IMR-90 (cell line): ENCODE measurements around the gene TBC1D4. TPM values are rescaled to one million over a fixed set of nuclear protein-coding genes. Genes with fewer than 3 reads are reported as not detected.
A peak's percentile ranks its signal among the peaks of the same experiment; 100 is the strongest.

Experiments
- ATAC-seq: fragments of 200-7000 bp; cut with Tn5 transposase; 2 replicates; pipeline ENCODE4 v1.9.1; 2020; ENCODE audit warnings: low read depth, mild to moderate bottlenecking, moderate library complexity
- BruUV-seq: library from RNA; stranded (reverse); fragments of 400-500 nt; replicated peaks from 2 replicates; lab custom pipeline; 2021; lab: Mats Ljungman, UMichigan
- CTCF ChIA-PET: fragments of 300-600 bp; formaldehyde crosslinking; extraction: SDS; loops from one replicate; lab custom pipeline; 2021; ENCODE audit warnings: antibody characterized with exemption; lab: Yijun Ruan, JAX
- POLR2A ChIA-PET: fragments of 300-600 bp; sonication (Branson Sonifier 250); formaldehyde crosslinking; loops from one replicate; lab custom pipeline; 2022; ENCODE audit warnings: antibody characterized with exemption; ENCODE audit not compliant: unreplicated experiment; lab: Charles Lee
- DNase-seq: peaks from one replicate; pipeline ENCODE4 v3.0.0; 2013
- H2AFZ ChIP-seq: replicated peaks from 2 replicates; pipeline ENCODE3; 2013; ENCODE audit warnings: low read length, mild to moderate bottlenecking; ENCODE audit not compliant: poor library complexity
- H2AK5ac ChIP-seq: 2 replicates; pipeline ENCODE4 v1.6.1; 2013; ENCODE audit warnings: low read depth, low read length, inconsistent platforms
- H2AK9ac ChIP-seq: replicated peaks from 2 replicates; pipeline ENCODE3; 2013; ENCODE audit warnings: mild to moderate bottlenecking, low read depth, low read length, moderate library complexity; ENCODE audit not compliant: poor library complexity
- H2BK120ac ChIP-seq: 2 replicates; pipeline ENCODE4 v1.6.1; 2013; ENCODE audit warnings: low read depth, low read length, inconsistent platforms
- H2BK15ac ChIP-seq: 3 replicates; pipeline ENCODE4 v1.6.1; 2013; ENCODE audit warnings: low read depth, low read length, inconsistent platforms
- H2BK20ac ChIP-seq: 2 replicates; pipeline ENCODE4 v1.6.1; 2013; ENCODE audit warnings: low read depth, mild to moderate bottlenecking, inconsistent platforms, low read length, moderate library complexity
- H2BK5ac ChIP-seq: 2 replicates; pipeline ENCODE4 v1.6.1; 2013; ENCODE audit warnings: mild to moderate bottlenecking, low read depth, low read length, inconsistent platforms; ENCODE audit not compliant: poor library complexity, severe bottlenecking
- H3K14ac ChIP-seq: replicated peaks from 2 replicates; pipeline ENCODE4 v1.6.1; 2013; ENCODE audit warnings: low read depth, low read length, inconsistent platforms
- H3K18ac ChIP-seq: 2 replicates; pipeline ENCODE4 v1.6.1; 2013; ENCODE audit warnings: low read depth, low read length, control low read depth
- H3K23ac ChIP-seq: 2 replicates; pipeline ENCODE4 v1.6.1; 2013; ENCODE audit warnings: low read depth, low read length, inconsistent platforms
- H3K27ac ChIP-seq: 2 replicates; pipeline ENCODE4 v1.5.1; 2013; ENCODE audit warnings: mild to moderate bottlenecking, control low read depth, low read length; ENCODE audit not compliant: insufficient read depth
- H3K27me3 ChIP-seq: 2 replicates; pipeline ENCODE4 v1.6.1; 2013; ENCODE audit warnings: low read length; ENCODE audit not compliant: control insufficient read depth, insufficient read depth
- H3K36me3 ChIP-seq: 2 replicates; pipeline ENCODE4 v1.6.1; 2013; ENCODE audit warnings: low read length, mixed read lengths; ENCODE audit not compliant: control insufficient read depth, insufficient read depth
- H3K4ac ChIP-seq: 2 replicates; pipeline ENCODE4 v1.6.1; 2013; ENCODE audit warnings: low read depth, low read length, inconsistent platforms
- H3K4me1 ChIP-seq: 2 replicates; pipeline ENCODE4 v1.6.1; 2013; ENCODE audit warnings: low read length, mixed read lengths; ENCODE audit not compliant: control insufficient read depth, insufficient read depth
- H3K4me2 ChIP-seq: 2 replicates; pipeline ENCODE4 v1.6.1; 2013; ENCODE audit warnings: low read depth, mild to moderate bottlenecking, control low read depth, low read length, moderate library complexity
- H3K4me3 ChIP-seq: 2 replicates; pipeline ENCODE4 v1.5.1; 2013; ENCODE audit warnings: low read depth, mild to moderate bottlenecking, control low read depth, low read length, moderate library complexity; ENCODE audit not compliant: insufficient read depth
- H3K56ac ChIP-seq: 2 replicates; pipeline ENCODE4 v1.6.1; 2013; ENCODE audit warnings: low read length, inconsistent platforms; ENCODE audit not compliant: insufficient read depth; ENCODE audit errors: extremely low read depth
- H3K79me1 ChIP-seq, 2 experiments: 2 replicates each; pipeline ENCODE4 v1.6.1; 2013; ENCODE audit warnings: low read length in 2 of 2, inconsistent platforms in 1 of 2, low read depth in 1 of 2
- H3K9ac ChIP-seq: 2 replicates; pipeline ENCODE4 v1.6.1; 2013; ENCODE audit warnings: low read depth, low read length, control low read depth
- H3K9me1 ChIP-seq: 2 replicates; pipeline ENCODE4 v1.6.1; 2013; ENCODE audit warnings: low read length, inconsistent platforms; ENCODE audit not compliant: insufficient read depth
- H3K9me3 ChIP-seq: 2 replicates; pipeline ENCODE4 v1.6.1; 2013; ENCODE audit warnings: low read length; ENCODE audit not compliant: control insufficient read depth, insufficient read depth
- H4K20me1 ChIP-seq: 2 replicates; pipeline ENCODE4 v1.6.1; 2013; ENCODE audit warnings: low read length, inconsistent platforms; ENCODE audit not compliant: insufficient read depth
- H4K5ac ChIP-seq: 2 replicates; pipeline ENCODE4 v1.6.1; 2013; ENCODE audit warnings: mild to moderate bottlenecking, low read depth, low read length, control low read depth
- H4K8ac ChIP-seq, 2 experiments: 2 replicates each; pipeline ENCODE4 v1.6.1; 2013; ENCODE audit warnings: low read depth in 2 of 2, low read length in 2 of 2, control low read depth in 1 of 2, inconsistent platforms in 1 of 2
- H4K91ac ChIP-seq: 2 replicates; pipeline ENCODE4 v1.6.1; 2013; ENCODE audit warnings: low read depth, low read length, inconsistent platforms; ENCODE audit not compliant: insufficient read depth
- BHLHE40 ChIP-seq: fragments of 150-350 bp; IDR thresholded peaks from 2 replicates; pipeline ENCODE4 v1.6.1; 2016; ENCODE audit warnings: mild to moderate bottlenecking, low read depth, low read length
- CEBPB ChIP-seq: IDR thresholded peaks from 2 replicates; pipeline ENCODE4 v1.6.1; 2012; ENCODE audit warnings: low read depth, low read length, improper control_type of control experiment
- FOS ChIP-seq: fragments of 150-350 bp; IDR thresholded peaks from 2 replicates; pipeline ENCODE4 v1.6.1; 2016; ENCODE audit warnings: low read depth, low read length
- MAZ ChIP-seq: IDR thresholded peaks from 2 replicates; pipeline ENCODE4 v1.6.1; 2012; ENCODE audit warnings: low read depth, mild to moderate bottlenecking, low read length, improper control_type of control experiment, moderate library complexity, borderline replicate concordance
- POLR2A ChIP-seq: IDR thresholded peaks from 2 replicates; pipeline ENCODE4 v1.6.1; 2012; ENCODE audit warnings: mild to moderate bottlenecking, low read depth, low read length
- RAD21 ChIP-seq: IDR thresholded peaks from 2 replicates; pipeline ENCODE4 v1.6.1; 2012; ENCODE audit warnings: low read length, improper control_type of control experiment
- RFX5 ChIP-seq: IDR thresholded peaks from 2 replicates; pipeline ENCODE4 v1.8.0; 2012; ENCODE audit warnings: low read depth, mild to moderate bottlenecking, low read length, moderate library complexity
- WGBS, 2 experiments: methylation state at CpG; one replicate each; pipeline versions ENCODE4 v1.1.5 to v1.1.7; 2013; ENCODE audit warnings: missing lambda C conversion rate in 2 of 2; ENCODE audit not compliant: insufficient read length in 1 of 2; ENCODE audit errors: extremely low coverage in 2 of 2; 5-methylcytosine and 5-hydroxymethylcytosine counted together
- dilution Hi-C: fragments of 300-500 bp; cut with HindIII; formaldehyde crosslinking; loops from one replicate; pipeline ENCODE4 v1.14.3; 2018; ENCODE audit warnings: low sequenced_read_pairs; ENCODE audit not compliant: unreplicated experiment
- in situ Hi-C: fragments of 300-500 bp; cut with MboI; formaldehyde crosslinking; loops from 3 replicates; pipeline ENCODE4 v1.14.3; 2019; ENCODE audit warnings: low sequenced_read_pairs, inconsistent platforms, mixed read lengths
- intact Hi-C: fragments of 100-400 bp; cut with micrococcal nuclease; formaldehyde crosslinking; loops from 2 replicates; pipeline ENCODE4 v1.10.0; 2022
- polyA plus RNA-seq, 3 experiments: library from polyadenylated mRNA; depleted of rRNA; stranded (reverse); fragments of >200 nt; gene quantifications; 2 replicates each; pipeline ENCODE4 v1.2.3, GENCODE V29; 2012; ENCODE audit warnings: low replicate concordance in 1 of 3
- total RNA-seq: library from RNA; depleted of rRNA; stranded (reverse); fragments of >200 nt; gene quantifications from 2 replicates; pipeline ENCODE4 v1.2.3, GENCODE V29; 2012
- TF ChIP-seq, protein P1 (sequence below): fragments of 150-350 bp; IDR thresholded peaks from 2 replicates; pipeline ENCODE4 v1.6.1; 2017; ENCODE audit warnings: mild to moderate bottlenecking, antibody characterized with exemption, low read length, low read depth
- TF ChIP-seq, protein P2 (sequence below): fragments of 150-350 bp; IDR thresholded peaks from 2 replicates; pipeline ENCODE4 v1.6.1; 2016; ENCODE audit warnings: low read depth, mild to moderate bottlenecking, low read length, moderate library complexity, borderline replicate concordance

Gene TBC1D4
- total and polyA plus RNA-seq, 2 of the 4 experiments (the other 2 are of a cell fraction) = 7.5 to 22.8 TPM

DNA sequence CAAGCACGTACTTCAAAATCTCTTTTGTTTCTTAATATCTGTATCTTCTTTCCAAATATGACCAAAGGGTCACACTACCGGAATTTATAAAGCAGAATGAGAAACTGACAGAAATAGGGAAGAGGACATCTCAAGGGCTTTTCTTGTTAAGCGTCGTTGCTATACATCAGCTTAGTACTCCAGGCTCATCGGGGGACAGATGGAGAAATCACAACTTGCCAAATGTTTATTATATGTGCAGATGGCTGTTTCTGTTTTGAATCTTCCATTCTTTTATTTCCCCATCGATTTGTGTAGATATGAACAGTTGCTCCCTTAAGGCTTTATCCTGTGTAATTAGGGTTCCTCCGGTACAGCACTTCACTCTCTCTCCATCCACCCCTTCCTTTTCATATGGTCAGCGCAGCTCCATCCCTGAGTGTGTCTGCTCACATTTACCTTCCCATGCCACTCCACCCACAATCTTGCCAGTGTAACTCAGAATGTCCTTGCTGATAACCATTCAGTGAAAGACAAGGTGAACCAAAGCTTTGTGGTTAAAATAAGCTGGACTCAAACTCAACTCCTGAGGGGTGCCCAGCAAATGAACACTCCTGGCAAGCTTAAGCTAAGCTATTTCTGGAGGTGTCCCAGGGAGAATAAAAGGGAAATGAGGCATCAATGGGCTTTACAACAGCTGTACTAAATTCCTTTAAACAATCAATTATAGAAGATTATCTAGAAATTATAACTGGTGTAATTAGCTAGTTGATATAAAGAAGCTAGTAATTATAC lies 51.3 kb downstream of the TBC1D4 start:
- no peak for ATAC-seq
- H2AK9ac ChIP-seq = no peak overlapping the region
- no peak overlapping the region for H3K27ac ChIP-seq
- CTCF ChIA-PET = no interaction called here
- no TSS peak for BruUV-seq
- no peak overlapping the region for H2BK120ac ChIP-seq
- in situ Hi-C loops = no loop called here
- no peak overlapping the region for H3K56ac ChIP-seq
- DNase-seq = no peak
- intact Hi-C loops = no loop called here
- H3K23ac ChIP-seq = no peak overlapping the region; the same call in 1 of the 2 replicates
- no peaks in the 10 kb centered on the region for H3K9me3 ChIP-seq
- no peak overlapping the region for H4K5ac ChIP-seq
- H2BK5ac ChIP-seq = no peak overlapping the region
- no peak for TF ChIP-seq BHLHE40
- TF ChIP-seq, protein P1, sequence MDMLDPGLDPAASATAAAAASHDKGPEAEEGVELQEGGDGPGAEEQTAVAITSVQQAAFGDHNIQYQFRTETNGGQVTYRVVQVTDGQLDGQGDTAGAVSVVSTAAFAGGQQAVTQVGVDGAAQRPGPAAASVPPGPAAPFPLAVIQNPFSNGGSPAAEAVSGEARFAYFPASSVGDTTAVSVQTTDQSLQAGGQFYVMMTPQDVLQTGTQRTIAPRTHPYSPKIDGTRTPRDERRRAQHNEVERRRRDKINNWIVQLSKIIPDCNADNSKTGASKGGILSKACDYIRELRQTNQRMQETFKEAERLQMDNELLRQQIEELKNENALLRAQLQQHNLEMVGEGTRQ = no peak
- no peak for TF ChIP-seq RAD21
- TF ChIP-seq, protein P2, sequence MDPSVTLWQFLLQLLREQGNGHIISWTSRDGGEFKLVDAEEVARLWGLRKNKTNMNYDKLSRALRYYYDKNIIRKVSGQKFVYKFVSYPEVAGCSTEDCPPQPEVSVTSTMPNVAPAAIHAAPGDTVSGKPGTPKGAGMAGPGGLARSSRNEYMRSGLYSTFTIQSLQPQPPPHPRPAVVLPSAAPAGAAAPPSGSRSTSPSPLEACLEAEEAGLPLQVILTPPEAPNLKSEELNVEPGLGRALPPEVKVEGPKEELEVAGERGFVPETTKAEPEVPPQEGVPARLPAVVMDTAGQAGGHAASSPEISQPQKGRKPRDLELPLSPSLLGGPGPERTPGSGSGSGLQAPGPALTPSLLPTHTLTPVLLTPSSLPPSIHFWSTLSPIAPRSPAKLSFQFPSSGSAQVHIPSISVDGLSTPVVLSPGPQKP = no peak
- TF ChIP-seq RFX5 = no peak
- TF ChIP-seq FOS = no peak
- TF ChIP-seq MAZ = no peak
- no peak for TF ChIP-seq CEBPB
- TF ChIP-seq POLR2A = no peak
- H3K36me3 ChIP-seq = no peaks in the 10 kb centered on the region
- H3K79me1 ChIP-seq = peaks cover 3 to 17% of the 10 kb centered on the region in 2 experiments; a peak in 3 of 4 replicates
- dilution Hi-C loops = no loop called here
- H2AK5ac ChIP-seq = no peak overlapping the region
- H3K4ac ChIP-seq = no peak overlapping the region
- no peak overlapping the region for H2AFZ ChIP-seq
- H4K8ac ChIP-seq = no peak overlapping the region
- H3K4me1 ChIP-seq = peaks cover 2% of the 10 kb centered on the region; the same call in 1 of the 2 replicates
- 0 out of 2 replicates have a peak, but pooled peaks cover 2% of the 10 kb centered on the region for H4K20me1 ChIP-seq
- H3K9ac ChIP-seq = no peak overlapping the region
- H3K4me2 ChIP-seq = no peak overlapping the region
- POLR2A ChIA-PET = no interaction called here
- H2BK20ac ChIP-seq = no peak overlapping the region
- whole genome bisulfite sequencing, 2 experiments = 100% methylated on average over 1 of the region's 8 CpGs; no CpG with 5 or more reads in 1 of the 2 experiments
- no peaks in the 10 kb centered on the region for H3K27me3 ChIP-seq
- no peak overlapping the region for H3K4me3 ChIP-seq
- H3K18ac ChIP-seq = no peak overlapping the region
- peaks cover 3% of the 10 kb centered on the region; the same call in 1 of the 2 replicates for H3K9me1 ChIP-seq
- 0 out of 2 replicates have a peak overlapping the region, but pooled peaks have one; percentile 52 for H3K14ac ChIP-seq
- H4K91ac ChIP-seq = no peak overlapping the region
- H2BK15ac ChIP-seq = no peak overlapping the region
